SK-N-SH treated with all-trans-retinoic acid at 6 μM for 48 hours (cell line): ENCODE measurements around the gene CHCHD1.

Experiments
- ARNTL ChIP-seq: fragments of 450-650 bp; formaldehyde crosslinking; IDR thresholded peaks from 2 replicates; pipeline ENCODE4 v1.5.0; 2020; ENCODE audit warnings: low read depth, mild to moderate bottlenecking, moderate library complexity, borderline replicate concordance
- ISL1 ChIP-seq: fragments of 250-450 bp; sonication (Bioruptor Pico); IDR thresholded peaks from 2 replicates; pipeline ENCODE4 v2.1.2; 2022; ENCODE audit warnings: mild to moderate bottlenecking, moderate library complexity
- TCF4 ChIP-seq: fragments of 250-450 bp; sonication (Bioruptor Pico); IDR thresholded peaks from 2 replicates; pipeline ENCODE4 v1.8.0; 2021; ENCODE audit warnings: mild to moderate bottlenecking, moderate library complexity, borderline replicate concordance
- ZFP3 ChIP-seq: fragments of 250-450 bp; sonication (Bioruptor Pico); IDR thresholded peaks from 2 replicates; pipeline ENCODE4 v1.5.0; 2020; ENCODE audit warnings: mild to moderate bottlenecking, moderate library complexity
- ZFP30 ChIP-seq: fragments of 450-650 bp; formaldehyde crosslinking; IDR thresholded peaks from 2 replicates; pipeline ENCODE4 v1.5.0; 2022; ENCODE audit warnings: mild to moderate bottlenecking, moderate library complexity
- TF ChIP-seq, protein P1 (sequence below): fragments of 250-450 bp; sonication (Bioruptor Pico); IDR thresholded peaks from 2 replicates; pipeline ENCODE4 v1.8.0; 2020; ENCODE audit warnings: mild to moderate bottlenecking, moderate library complexity, borderline replicate concordance
- TF ChIP-seq, protein P2 (sequence below): fragments of 250-450 bp; sonication (Bioruptor Pico); IDR thresholded peaks from 2 replicates; pipeline ENCODE4 v1.5.1; 2020; ENCODE audit warnings: low read depth, mild to moderate bottlenecking, moderate library complexity

DNA sequence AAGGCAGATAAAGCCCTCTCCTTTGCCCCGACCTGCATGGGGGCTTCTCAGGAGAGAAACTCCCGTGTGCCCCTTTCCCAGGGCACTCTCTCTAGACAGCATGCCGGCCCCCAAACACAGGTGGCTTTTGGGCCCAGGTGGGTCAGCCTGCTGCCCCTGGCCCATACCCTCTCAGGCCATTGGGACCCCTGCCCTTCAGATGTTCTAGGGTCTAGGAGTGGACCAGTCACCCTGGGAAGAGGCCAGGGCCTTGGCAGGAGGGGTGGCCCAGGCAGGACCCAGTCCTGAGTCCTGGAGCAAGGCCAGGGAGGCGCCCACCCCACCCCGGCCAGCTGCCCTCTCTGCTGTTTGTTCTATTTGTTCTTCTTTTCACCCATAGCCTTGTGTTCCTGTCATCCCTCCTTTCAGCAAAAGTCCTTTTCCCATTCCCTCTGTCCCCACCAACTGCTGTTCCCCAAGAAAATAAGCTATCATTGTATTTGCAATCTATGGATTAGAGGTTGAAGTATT, 47.0 kb upstream of the CHCHD1 start:
- TF ChIP-seq ISL1 (CRISPR knock-in tag) (no peak), ZFP3 (CRISPR knock-in tag) (no peak), ZFP30 (CRISPR knock-in tag) (no peak), TCF4 (CRISPR knock-in tag) (no peak), ARNTL (CRISPR knock-in tag) (no peak)
- TF ChIP-seq, protein P1, sequence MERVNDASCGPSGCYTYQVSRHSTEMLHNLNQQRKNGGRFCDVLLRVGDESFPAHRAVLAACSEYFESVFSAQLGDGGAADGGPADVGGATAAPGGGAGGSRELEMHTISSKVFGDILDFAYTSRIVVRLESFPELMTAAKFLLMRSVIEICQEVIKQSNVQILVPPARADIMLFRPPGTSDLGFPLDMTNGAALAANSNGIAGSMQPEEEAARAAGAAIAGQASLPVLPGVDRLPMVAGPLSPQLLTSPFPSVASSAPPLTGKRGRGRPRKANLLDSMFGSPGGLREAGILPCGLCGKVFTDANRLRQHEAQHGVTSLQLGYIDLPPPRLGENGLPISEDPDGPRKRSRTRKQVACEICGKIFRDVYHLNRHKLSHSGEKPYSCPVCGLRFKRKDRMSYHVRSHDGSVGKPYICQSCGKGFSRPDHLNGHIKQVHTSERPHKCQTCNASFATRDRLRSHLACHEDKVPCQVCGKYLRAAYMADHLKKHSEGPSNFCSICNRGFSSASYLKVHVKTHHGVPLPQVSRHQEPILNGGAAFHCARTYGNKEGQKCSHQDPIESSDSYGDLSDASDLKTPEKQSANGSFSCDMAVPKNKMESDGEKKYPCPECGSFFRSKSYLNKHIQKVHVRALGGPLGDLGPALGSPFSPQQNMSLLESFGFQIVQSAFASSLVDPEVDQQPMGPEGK (CRISPR knock-in tag) = no peak
- TF ChIP-seq, protein P2, sequence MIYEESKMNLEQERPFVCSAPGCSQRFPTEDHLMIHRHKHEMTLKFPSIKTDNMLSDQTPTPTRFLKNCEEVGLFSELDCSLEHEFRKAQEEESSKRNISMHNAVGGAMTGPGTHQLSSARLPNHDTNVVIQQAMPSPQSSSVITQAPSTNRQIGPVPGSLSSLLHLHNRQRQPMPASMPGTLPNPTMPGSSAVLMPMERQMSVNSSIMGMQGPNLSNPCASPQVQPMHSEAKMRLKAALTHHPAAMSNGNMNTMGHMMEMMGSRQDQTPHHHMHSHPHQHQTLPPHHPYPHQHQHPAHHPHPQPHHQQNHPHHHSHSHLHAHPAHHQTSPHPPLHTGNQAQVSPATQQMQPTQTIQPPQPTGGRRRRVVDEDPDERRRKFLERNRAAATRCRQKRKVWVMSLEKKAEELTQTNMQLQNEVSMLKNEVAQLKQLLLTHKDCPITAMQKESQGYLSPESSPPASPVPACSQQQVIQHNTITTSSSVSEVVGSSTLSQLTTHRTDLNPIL (CRISPR knock-in tag) = no peak
